GM18499 (cell line): Measurements from ENCODE around the gene RAD23B.
"Not testable (repeated sequence)": the region's sequence is repeated elsewhere in the genome, so short reads cannot be mapped to it uniquely, and the experiment has no call there.

ENCODE experiments used
- ATAC-seq: cut with Tn5 transposase; IDR thresholded peaks from one replicate; pipeline ENCODE4 v1.9.1; 2021; ENCODE audit warnings: moderate number of reproducible peaks; ENCODE audit not compliant: insufficient read depth, unreplicated experiment

Gene RAD23B

GRCh38 chr9:107282759-107283622, at the start of gene RAD23B:
Gene RAD23B, plus strand, starts transcription at chr9:107283279. Its CDS starts 351 bp downstream, at chr9:107283630.
- peak; percentile 69 for ATAC-seq

DNA sequence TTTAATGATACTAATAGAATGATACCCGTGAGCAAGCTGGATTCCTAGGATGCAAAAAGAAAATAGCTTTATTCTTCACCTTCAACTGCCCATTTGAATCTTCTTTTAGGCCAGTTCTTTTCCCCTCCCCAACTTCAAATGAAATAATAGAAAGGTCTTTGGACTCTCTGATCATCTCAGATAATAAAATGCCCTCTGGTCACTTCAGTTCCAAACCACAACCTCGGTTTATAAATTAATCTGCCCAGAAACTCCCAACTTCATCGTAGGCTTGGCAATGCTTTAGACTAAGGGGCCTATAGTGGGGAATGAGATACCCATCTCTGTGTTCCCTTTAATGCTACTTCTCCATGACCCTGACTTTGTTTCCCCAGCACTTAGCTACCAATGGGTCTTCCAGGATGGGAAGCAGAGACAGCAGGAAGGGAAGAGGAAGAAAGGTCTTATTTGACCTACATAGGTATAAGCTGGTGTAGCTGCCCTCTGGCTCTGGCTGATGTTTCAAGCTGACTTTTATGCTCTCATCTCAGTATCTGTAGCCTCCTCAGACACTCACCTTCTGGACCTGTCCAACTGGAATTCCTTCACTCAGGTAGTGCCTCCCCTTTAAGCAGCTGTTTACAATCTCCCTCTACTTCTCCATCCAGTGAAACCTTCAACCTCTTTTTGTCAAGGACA, 47.2 kb upstream of the RAD23B start:
- ATAC-seq = no peak

DNA sequence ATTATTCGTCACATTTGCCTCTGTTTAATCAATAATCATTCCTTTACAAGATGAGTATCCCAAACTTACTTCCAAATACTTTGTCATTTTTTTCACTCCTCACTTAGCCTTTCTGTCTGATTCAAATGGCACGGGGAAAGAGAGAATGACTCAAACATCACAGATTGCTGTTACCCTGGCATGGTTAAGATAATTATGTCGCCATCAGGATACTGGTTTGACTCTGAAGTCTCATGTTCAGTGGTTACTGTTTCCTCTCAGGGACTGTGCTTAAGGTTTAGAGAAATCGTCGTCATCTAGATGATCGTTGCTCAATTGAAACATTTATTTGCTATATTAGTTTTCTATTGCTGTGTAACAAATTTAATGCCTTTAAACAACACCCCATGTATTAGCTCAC, 45.2 kb upstream of the RAD23B start:
- no peak for ATAC-seq

DNA sequence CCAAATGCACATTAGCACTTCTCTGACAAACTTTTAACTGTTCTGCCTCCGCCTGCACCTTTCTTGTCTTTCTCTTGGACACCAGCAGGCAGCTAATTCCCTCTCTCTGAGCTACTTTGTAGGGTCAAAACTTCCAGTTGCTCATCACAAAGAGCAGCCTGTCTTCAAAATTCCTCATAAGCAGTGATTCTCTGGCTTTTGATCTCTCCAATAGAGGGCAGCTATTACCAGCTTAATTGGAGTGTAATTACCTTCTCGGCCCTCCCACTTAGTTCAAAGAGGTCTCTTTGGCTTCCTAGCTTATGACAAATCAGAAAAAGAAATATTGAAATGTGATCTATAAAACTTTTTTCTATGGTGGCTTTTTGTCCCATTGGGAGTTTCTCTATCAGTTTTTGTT, 43.6 kb upstream of the RAD23B start:
- no peak for ATAC-seq

GRCh38 chr9:107240260-107240659, 42.8 kb upstream of the RAD23B start:
- no peak for ATAC-seq

DNA sequence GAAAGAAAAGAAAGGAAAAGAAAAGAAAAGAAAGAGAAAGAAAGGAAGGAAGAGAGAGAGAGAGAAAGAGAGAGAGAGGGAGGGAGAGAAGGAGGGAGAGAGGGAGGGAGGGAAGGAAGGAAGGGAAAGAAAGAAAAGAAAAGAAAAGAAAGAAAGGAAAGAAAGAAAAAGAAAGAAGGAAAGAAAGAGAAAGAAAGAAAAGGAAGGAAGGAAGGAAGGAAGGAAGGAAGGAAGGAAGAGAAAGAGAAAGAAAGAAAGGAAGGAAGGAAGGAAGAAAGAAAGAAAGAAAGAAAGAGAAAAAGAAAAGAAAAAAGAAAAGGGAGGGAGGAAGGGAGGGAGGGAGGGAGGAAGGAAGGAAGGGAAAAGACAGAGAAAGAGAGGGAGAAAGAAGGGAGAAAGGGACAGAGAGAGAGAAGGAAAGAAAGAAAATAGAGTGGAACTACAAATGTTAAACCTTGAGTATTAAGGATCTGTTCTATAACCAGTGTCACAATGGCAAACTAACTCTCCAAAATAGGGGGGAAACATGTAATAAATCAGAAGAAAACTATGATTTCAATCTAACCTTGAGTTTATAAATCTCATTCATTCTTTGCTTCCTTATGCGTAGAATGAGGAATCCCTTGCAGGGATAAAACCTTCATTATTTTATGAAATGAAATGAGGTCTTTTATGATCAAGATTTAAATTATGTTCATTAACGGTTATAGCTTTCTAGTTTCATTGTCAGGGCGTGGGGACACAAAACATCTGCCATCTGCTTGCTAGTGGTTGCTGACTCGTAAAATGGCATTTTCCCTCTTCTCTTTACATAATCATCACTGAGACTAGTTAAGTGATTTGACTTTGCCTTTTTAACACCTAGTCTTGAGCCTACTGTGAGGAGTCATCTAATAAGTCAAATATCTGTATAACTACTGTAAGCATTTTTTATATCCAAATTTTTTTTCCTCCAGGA, 40.7 kb upstream of the RAD23B start:
- no peak for ATAC-seq

DNA sequence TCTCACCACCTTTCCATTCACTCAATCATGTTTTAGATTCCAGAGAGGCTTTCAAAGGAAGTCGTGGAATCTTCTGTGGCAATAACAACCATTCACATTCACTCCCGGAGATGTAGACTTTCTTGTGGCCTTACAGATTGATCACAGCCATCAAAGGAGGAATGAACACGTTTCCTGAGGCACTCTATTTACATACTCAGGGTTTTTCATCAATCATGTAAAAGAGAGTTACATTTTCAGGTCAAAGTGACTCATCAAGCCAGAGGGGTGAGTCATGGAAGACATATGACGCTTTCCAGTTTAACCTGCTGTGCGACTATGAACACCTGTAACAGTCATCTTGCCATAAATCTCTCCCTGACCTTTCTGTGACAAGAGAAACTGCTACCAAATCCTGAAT, 39.3 kb upstream of the RAD23B start:
- peak; percentile 69 for ATAC-seq

DNA sequence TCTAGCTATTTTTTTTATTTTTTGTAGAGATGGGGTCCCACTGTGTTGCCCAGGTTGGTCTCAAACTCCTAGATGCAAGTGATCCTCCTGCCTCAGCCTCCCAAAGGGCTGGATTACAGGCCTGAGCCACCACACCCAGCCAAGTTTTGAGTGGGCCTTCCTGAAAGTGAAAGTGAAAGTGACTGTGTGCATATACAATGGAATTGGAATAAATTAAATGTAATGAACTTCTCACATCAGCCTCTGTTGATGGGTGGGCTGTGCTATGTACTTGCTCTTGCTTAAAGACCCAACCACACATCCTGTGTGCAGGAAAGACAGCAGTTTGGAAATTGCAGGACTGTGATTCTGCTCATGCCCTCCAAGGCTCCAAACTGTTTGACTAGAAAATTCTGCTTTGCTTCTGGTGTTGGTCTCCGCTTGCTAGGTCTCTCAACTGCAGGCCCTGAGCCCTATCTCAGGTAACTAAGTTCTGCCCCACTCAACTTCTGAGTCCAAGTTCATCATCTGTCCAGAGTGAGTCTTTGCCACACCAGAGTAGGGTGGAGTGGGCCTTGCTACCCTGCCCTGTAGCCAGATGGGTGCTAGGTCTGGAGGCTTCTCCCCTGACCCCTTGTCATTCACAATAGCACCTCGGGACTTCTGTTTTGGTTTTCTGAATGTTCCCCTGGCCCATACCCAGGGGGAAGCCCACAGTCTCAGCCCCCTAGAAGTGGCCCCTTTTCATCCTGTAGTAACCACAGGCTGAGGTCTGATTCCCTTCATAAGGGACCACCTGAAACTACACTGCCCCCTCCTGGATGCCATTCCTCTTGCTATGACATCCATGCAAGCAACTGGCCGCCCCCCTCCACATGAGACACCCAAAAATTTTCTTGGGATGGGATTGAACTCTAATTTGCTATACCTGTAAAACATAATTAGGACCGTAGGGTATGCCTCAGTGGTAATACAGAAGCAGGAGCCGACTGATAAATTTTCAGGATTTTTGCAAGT, 36.5 kb upstream of the RAD23B start:
- no peak for ATAC-seq

- ATAC-seq = no peak
Observed at GRCh38 chr9:107248714-107249113, 34.4 kb upstream of the RAD23B start.

- ATAC-seq = no peak
Observed at GRCh38 chr9:107249131-107249533, 33.9 kb upstream of the RAD23B start.

- no peak for ATAC-seq
Observed at GRCh38 chr9:107249665-107250285, 33.3 kb upstream of the RAD23B start.

GRCh38 chr9:107251756-107252322, 31.2 kb upstream of the RAD23B start:
- no peak for ATAC-seq

DNA sequence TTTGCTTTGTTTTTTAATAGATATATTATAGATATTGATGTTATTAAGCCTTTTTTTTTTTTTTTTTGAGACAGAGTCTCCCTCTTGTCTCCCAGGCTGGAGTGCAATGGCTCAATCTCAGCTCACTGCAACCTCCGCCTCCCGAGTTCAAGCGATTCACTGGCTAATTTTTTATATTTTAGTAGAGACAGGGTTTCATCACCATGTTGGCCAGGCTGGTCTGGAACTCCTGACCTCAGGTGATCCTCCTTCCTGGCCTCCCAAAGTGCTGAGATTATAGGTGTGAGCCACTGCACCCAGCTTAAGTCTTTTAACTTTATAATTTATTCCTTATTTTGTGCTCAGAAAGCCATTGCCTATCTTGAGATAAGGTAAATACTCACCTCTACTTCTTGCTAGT, 24.2 kb upstream of the RAD23B start:
- ATAC-seq = no peak

DNA sequence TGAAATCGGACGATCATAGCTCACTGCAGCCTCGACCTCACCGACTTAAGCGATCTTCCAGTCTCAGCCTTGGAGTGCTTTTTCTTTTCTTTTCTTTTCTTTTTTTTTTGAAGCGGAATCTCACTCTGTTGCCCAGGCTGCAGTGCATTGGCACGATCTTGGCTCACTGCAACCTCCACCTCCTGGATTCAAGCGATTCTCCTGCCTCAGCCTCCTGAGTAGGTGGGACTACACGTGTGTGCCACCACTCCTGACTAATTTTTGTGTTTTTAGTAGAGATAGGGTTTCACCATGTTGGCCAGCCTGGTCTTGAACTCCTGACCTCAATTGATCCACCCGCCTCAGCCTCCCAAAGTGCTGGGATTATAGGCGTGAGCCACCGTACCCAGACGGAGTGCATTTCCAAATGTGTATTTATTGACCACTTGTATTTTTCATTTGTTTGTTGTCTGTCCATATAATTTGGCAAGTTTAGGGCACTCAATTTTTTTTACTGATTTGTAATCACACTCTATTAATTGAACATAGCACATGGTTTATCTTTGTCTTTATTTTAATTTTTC, 23.2 kb upstream of the RAD23B start:
- not testable (repeated sequence) for ATAC-seq

- peak; percentile 99 for ATAC-seq
Observed at GRCh38 chr9:107260437-107261081, 22.5 kb upstream of the RAD23B start.

- ATAC-seq = no peak
Observed at GRCh38 chr9:107261106-107261505, 22.0 kb upstream of the RAD23B start.

DNA sequence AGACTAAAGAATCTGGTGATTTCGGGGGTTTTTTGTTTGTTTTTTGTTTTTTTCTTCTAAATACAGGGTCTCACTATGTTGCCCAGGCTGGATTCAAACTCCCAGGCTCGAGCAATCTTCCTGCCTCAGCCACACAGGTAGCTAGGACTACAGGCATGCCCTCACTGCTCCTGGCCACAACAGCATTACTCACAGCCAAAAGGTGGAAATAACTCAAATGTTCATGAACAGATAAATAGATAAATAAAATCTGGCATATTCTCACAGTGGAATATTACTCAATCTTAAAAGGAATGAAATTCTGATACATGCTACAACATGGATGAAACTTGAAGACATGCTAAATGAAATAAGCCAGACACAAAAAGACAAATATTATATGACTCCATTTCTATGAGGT, 19.8 kb upstream of the RAD23B start:
- ATAC-seq = no peak
